PC-3 (cell line): ENCODE results near the gene CCDC86. TPM values are rescaled to one million over a fixed set of nuclear protein-coding genes. Genes with fewer than 3 reads are reported as not detected.

Experiments
- ATAC-seq: fragments of 200-7000 bp; cut with Tn5 transposase; 2 replicates; pipeline ENCODE4 v1.9.1; 2020; ENCODE audit warnings: mild to moderate bottlenecking, moderate library complexity
- BruUV-seq: library from RNA; stranded (reverse); fragments of 400-500 nt; replicated peaks from 2 replicates; lab custom pipeline; 2021; lab: Mats Ljungman, UMichigan
- CTCF ChIA-PET: fragments of 300-600 bp; sonication (Branson Sonifier 250); formaldehyde crosslinking; loops from one replicate; lab custom pipeline; 2022; ENCODE audit warnings: antibody characterized with exemption; lab: Charles Lee
- POLR2A ChIA-PET: fragments of 300-600 bp; sonication (Branson Sonifier 250); formaldehyde crosslinking; loops from one replicate; lab custom pipeline; 2022; ENCODE audit warnings: antibody characterized with exemption; ENCODE audit not compliant: unreplicated experiment; lab: Charles Lee
- DNase-seq: peaks from one replicate; pipeline ENCODE4 v3.0.0-alpha.2; 2015
- H2AFZ ChIP-seq: fragments of 300-600 bp; sonication (generic); 2 replicates; pipeline ENCODE4 v1.6.0; 2016; ENCODE audit warnings: antibody characterized with exemption, low read length
- H3F3A ChIP-seq: fragments of 300-600 bp; sonication (generic); one replicate; pipeline ENCODE4 v1.6.0; 2017; ENCODE audit warnings: antibody characterized with exemption, low read length, control low read depth, mild to moderate bottlenecking; ENCODE audit not compliant: unreplicated experiment
- H3K27ac ChIP-seq: fragments of 300-600 bp; sonication (generic); 2 replicates; pipeline ENCODE4 v1.5.1; 2016; ENCODE audit warnings: mild to moderate bottlenecking, low read length
- H3K27me3 ChIP-seq: fragments of 300-600 bp; sonication (generic); 2 replicates; pipeline ENCODE4 v1.6.1; 2016; ENCODE audit warnings: low read length, mixed read lengths
- H3K36me3 ChIP-seq: fragments of 300-600 bp; sonication (generic); 2 replicates; pipeline ENCODE4 v1.6.1; 2016; ENCODE audit warnings: low read depth, mixed run types, low read length, mixed read lengths
- H3K4me1 ChIP-seq: fragments of 300-600 bp; sonication (generic); 2 replicates; pipeline ENCODE4 v1.5.1; 2016; ENCODE audit warnings: low read length; ENCODE audit not compliant: insufficient read depth
- H3K4me2 ChIP-seq: fragments of 300-600 bp; sonication (generic); 2 replicates; pipeline ENCODE4 v1.6.0; 2016; ENCODE audit warnings: low read length
- H3K4me3 ChIP-seq: fragments of 300-600 bp; sonication (generic); 2 replicates; pipeline ENCODE4 v1.5.1; 2016; ENCODE audit warnings: mild to moderate bottlenecking, low read length, mixed read lengths
- H3K79me2 ChIP-seq: fragments of 300-600 bp; sonication (generic); 2 replicates; pipeline ENCODE4 v1.6.1; 2017; ENCODE audit warnings: low read length, mixed read lengths
- H3K9ac ChIP-seq: fragments of 300-600 bp; sonication (generic); 2 replicates; pipeline ENCODE4 v1.6.0; 2016; ENCODE audit warnings: mild to moderate bottlenecking, low read length
- H3K9me2 ChIP-seq: fragments of 300-600 bp; sonication (generic); replicated peaks from 2 replicates; pipeline ENCODE4 v1.6.1; 2016; ENCODE audit warnings: mixed run types, low read length, mixed read lengths
- H3K9me3 ChIP-seq: fragments of 300-600 bp; sonication (generic); 2 replicates; pipeline ENCODE4 v1.6.1; 2016; ENCODE audit warnings: low read length, mixed read lengths
- H4K20me1 ChIP-seq: fragments of 300-600 bp; sonication (generic); 2 replicates; pipeline ENCODE4 v1.6.1; 2016; ENCODE audit warnings: low read length, mixed read lengths
- CTCF ChIP-seq: fragments of 300-600 bp; sonication (generic); conservative IDR thresholded peaks from 2 replicates; pipeline ENCODE4 v1.5.1; 2017; ENCODE audit warnings: antibody characterized with exemption, low read depth, mild to moderate bottlenecking, low read length
- EZH2 ChIP-seq: fragments of 300-600 bp; sonication (generic); IDR thresholded peaks from one replicate; pipeline ENCODE4 v1.6.1; 2017; ENCODE audit warnings: antibody characterized with exemption, mild to moderate bottlenecking, low read length; ENCODE audit not compliant: unreplicated experiment
- EZH2phosphoT487 ChIP-seq: fragments of 300-600 bp; sonication (generic); IDR thresholded peaks from 2 replicates; pipeline ENCODE4 v1.6.1; 2018; ENCODE audit warnings: mild to moderate bottlenecking, antibody characterized with exemption, low read length, borderline replicate concordance
- intact Hi-C: fragments of 100-400 bp; cut with micrococcal nuclease; formaldehyde crosslinking; loops from 2 replicates; pipeline ENCODE4 v1.9.0; 2023
- total RNA-seq: library from RNA; depleted of rRNA; stranded (reverse); fragments of >200 nt; gene quantifications from 2 replicates; pipeline ENCODE4 v1.2.3, GENCODE V29; 2014

Gene CCDC86
- total RNA-seq, 1 experiment from 2014 or later: 67.9 TPM

GRCh38 chr11:60854847-60855725, 13.2 kb downstream of the CCDC86 start:
- DNase-seq (no peak), ATAC-seq (no peak)
- Histone ChIP-seq H3K79me2 (no peaks in the 10 kb centered on the region), H3K4me1 (peaks cover 8% of the 10 kb centered on the region), H3K4me2 (no peak overlapping the region), H3F3A (no peaks in the 10 kb centered on the region), H4K20me1 (no peaks in the 10 kb centered on the region), H3K27me3 (no peaks in the 10 kb centered on the region), H3K4me3 (no peak overlapping the region), H3K9ac (no peak overlapping the region), H3K36me3 (peaks cover 14% of the 10 kb centered on the region; the same call in 1 of the 2 replicates), H3K9me2 (no peaks in the 10 kb centered on the region), H3K27ac (no peak overlapping the region), H3K9me3 (no peaks in the 10 kb centered on the region), H2AFZ (no peak overlapping the region)
- BruUV-seq: no TSS peak
- ChIA-PET CTCF (interaction anchor here (0.6 to 0.7 kb wide), 2 partner anchors 32 to 328 kb away, joined by 3 to 8 read pairs; no protein-coding TSS in a partner anchor), POLR2A (no interaction called here)
- no peak for TF ChIP-seq EZH2
- intact Hi-C loops: no loop called here

- DNase-seq (no peak), ATAC-seq (no peak)
- Histone ChIP-seq H3K4me3 (no peak within 1 kb of the TSS), H3K4me2 (no peak within 1 kb of the TSS), H3F3A (no peaks in the 10 kb centered on the region), H3K4me1 (peaks cover 8% of the 10 kb centered on the region), H3K27ac (no peak within 1 kb of the TSS), H4K20me1 (no peaks in the 10 kb centered on the region), H3K9me3 (no peaks in the 10 kb centered on the region), H3K9ac (no peak within 1 kb of the TSS), H3K27me3 (no peaks in the 10 kb centered on the region), H3K36me3 (peaks cover 11% of the 10 kb centered on the region; the same call in 1 of the 2 replicates), H3K79me2 (no peaks in the 10 kb centered on the region), H3K9me2 (no peaks in the 10 kb centered on the region), H2AFZ (no peak within 1 kb of the TSS)
- BruUV-seq: no TSS peak
- TF ChIP-seq EZH2 (no peak), EZH2phosphoT487 (no peak), CTCF (no peak)
- CTCF ChIA-PET: interaction anchor here (0.6 to 0.7 kb wide), 2 partner anchors 31 to 328 kb away, joined by 3 to 8 read pairs; no protein-coding TSS in a partner anchor
- POLR2A ChIA-PET: no interaction called here
- intact Hi-C loops: no loop called here
Measured at GRCh38 chr11:60855726-60856633, 14.1 kb downstream of the CCDC86 start, which contains the start of gene PTGDR2. TSS of gene PTGDR2 (minus strand) at chr11:60855950. CDS start at chr11:60853722, 2,228 bp downstream.
